ENCODE results near the gene TRPV5. TPM values are rescaled to one million over a fixed set of nuclear protein-coding genes. Genes with fewer than 3 reads are reported as not detected.

The TRPV5 gene
- total RNA-seq, 2 experiments from 2014 or later = 0.06 TPM; not detected in 1

GRCh38 chr7:142892951-142893350 lies 40.6 kb downstream of the TRPV5 start:
- ChIA-PET CTCF (ENCODE audit: unreplicated experiment) (no interaction called here), POLR2A (no interaction called here)
- intact Hi-C loops (cut with micrococcal nuclease; ENCODE audit: unreplicated experiment) = no loop called here
- no peaks in the 10 kb centered on the region for H3K79me2 ChIP-seq (ENCODE audit: insufficient read depth, low read depth, low read length)
- no peak overlapping the region for H3K4me2 ChIP-seq (ENCODE audit: low read length)
- no peak overlapping the region for H2AFZ ChIP-seq (ENCODE audit: low read length)
- TF ChIP-seq, protein P1, sequence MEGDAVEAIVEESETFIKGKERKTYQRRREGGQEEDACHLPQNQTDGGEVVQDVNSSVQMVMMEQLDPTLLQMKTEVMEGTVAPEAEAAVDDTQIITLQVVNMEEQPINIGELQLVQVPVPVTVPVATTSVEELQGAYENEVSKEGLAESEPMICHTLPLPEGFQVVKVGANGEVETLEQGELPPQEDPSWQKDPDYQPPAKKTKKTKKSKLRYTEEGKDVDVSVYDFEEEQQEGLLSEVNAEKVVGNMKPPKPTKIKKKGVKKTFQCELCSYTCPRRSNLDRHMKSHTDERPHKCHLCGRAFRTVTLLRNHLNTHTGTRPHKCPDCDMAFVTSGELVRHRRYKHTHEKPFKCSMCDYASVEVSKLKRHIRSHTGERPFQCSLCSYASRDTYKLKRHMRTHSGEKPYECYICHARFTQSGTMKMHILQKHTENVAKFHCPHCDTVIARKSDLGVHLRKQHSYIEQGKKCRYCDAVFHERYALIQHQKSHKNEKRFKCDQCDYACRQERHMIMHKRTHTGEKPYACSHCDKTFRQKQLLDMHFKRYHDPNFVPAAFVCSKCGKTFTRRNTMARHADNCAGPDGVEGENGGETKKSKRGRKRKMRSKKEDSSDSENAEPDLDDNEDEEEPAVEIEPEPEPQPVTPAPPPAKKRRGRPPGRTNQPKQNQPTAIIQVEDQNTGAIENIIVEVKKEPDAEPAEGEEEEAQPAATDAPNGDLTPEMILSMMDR (conservative IDR thresholded peaks at IDR 0.05; ENCODE audit: low read length) = no peak
- no peak for TF ChIP-seq EZH2phosphoT487 (IDR thresholded peaks at IDR 0.05; ENCODE audit: borderline replicate concordance, low read depth, low read length)
- H3K4me3 ChIP-seq (ENCODE audit: low read depth, low read length, poor library complexity, severe bottlenecking) = no peak overlapping the region
- H3K36me3 ChIP-seq (ENCODE audit: insufficient read depth, low read length) = no peaks in the 10 kb centered on the region
- H3K9me2 ChIP-seq (ENCODE audit: insufficient read depth, low read length) = no peaks in the 10 kb centered on the region
- BruUV-seq (replicated peaks) = no TSS peak
- H3K9me3 ChIP-seq (ENCODE audit: low read length) = no peaks in the 10 kb centered on the region
- no peaks in the 10 kb centered on the region for H3K4me1 ChIP-seq (ENCODE audit: insufficient read depth, low read length, poor library complexity, severe bottlenecking)
- DNase-seq (ENCODE audit: low spot score) = no peak
- no peaks in the 10 kb centered on the region for H4K20me1 ChIP-seq (ENCODE audit: insufficient read depth, low read length)
- no peak overlapping the region for H3K27ac ChIP-seq (ENCODE audit: low read depth, low read length, poor library complexity, severe bottlenecking)

DNA sequence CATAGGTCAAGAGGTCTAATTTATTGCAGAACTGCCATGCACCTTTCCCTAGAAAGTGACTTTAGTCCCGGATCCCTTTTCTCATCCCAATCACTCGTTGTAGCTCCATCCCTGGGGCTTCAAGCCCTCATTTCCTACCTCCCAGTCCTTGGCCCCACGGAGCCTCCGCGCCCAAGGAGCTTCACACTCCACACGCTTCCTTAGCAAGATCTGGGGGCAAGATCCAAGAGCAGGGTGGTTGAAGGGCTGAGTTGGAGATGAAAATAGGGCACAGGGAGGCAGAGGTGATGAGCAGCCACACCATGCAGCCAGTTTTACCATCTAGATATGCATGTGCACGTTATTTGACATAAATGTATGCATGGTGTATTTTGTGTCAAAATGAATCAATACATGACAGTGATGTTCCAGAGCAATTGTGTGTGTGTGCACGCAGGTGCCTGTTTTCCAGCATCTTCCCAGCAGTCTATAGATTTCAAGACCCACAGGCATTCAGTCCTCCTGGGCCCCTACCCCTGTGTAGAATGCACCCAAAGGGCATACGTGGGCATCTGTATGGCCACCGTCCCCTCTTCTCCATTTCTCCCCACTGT lies 42.0 kb downstream of the TRPV5 start:
- Histone ChIP-seq H3K36me3 (ENCODE audit: insufficient read depth, low read length) (no peaks in the 10 kb centered on the region), H3K4me2 (ENCODE audit: low read length) (no peak overlapping the region), H3K27ac (ENCODE audit: low read depth, low read length, poor library complexity, severe bottlenecking) (no peak overlapping the region), H3K4me3 (ENCODE audit: low read depth, low read length, poor library complexity, severe bottlenecking) (no peak overlapping the region), H3K9me3 (ENCODE audit: low read length) (no peaks in the 10 kb centered on the region), H4K20me1 (ENCODE audit: insufficient read depth, low read length) (no peaks in the 10 kb centered on the region), H3K9me2 (ENCODE audit: insufficient read depth, low read length) (no peaks in the 10 kb centered on the region), H3K79me2 (ENCODE audit: insufficient read depth, low read depth, low read length) (no peaks in the 10 kb centered on the region), H3K4me1 (ENCODE audit: insufficient read depth, low read length, poor library complexity, severe bottlenecking) (no peaks in the 10 kb centered on the region), H2AFZ (ENCODE audit: low read length) (no peak overlapping the region)
- ChIA-PET CTCF (ENCODE audit: unreplicated experiment) (no interaction called here), POLR2A (interaction anchor here (0.6 kb wide), 1 partner anchor 552 kb away, joined by 8 read pairs; no protein-coding TSS in a partner anchor)
- TF ChIP-seq, protein P1 (conservative IDR thresholded peaks at IDR 0.05; ENCODE audit: low read length) = no peak
- TF ChIP-seq EZH2phosphoT487 (IDR thresholded peaks at IDR 0.05; ENCODE audit: borderline replicate concordance, low read depth, low read length) = no peak
- intact Hi-C loops (cut with micrococcal nuclease; ENCODE audit: unreplicated experiment) = no loop called here
- no TSS peak for BruUV-seq (replicated peaks)
- no peak for DNase-seq (ENCODE audit: low spot score)

GRCh38 chr7:142890874-142891485 lies 42.6 kb downstream of the TRPV5 start:
- H3K4me1 ChIP-seq (ENCODE audit: insufficient read depth, low read length, poor library complexity, severe bottlenecking) = no peaks in the 10 kb centered on the region
- H3K79me2 ChIP-seq (ENCODE audit: insufficient read depth, low read depth, low read length) = no peaks in the 10 kb centered on the region
- TF ChIP-seq EZH2phosphoT487 (IDR thresholded peaks at IDR 0.05; ENCODE audit: borderline replicate concordance, low read depth, low read length) = no peak
- TF ChIP-seq, protein P1 (conservative IDR thresholded peaks at IDR 0.05; ENCODE audit: low read length) = no peak
- BruUV-seq (replicated peaks) = no TSS peak
- CTCF ChIA-PET (ENCODE audit: unreplicated experiment) = no interaction called here
- POLR2A ChIA-PET = no interaction called here
- no peaks in the 10 kb centered on the region for H4K20me1 ChIP-seq (ENCODE audit: insufficient read depth, low read length)
- no peaks in the 10 kb centered on the region for H3K36me3 ChIP-seq (ENCODE audit: insufficient read depth, low read length)
- no peak overlapping the region for H3K4me3 ChIP-seq (ENCODE audit: low read depth, low read length, poor library complexity, severe bottlenecking)
- no peak overlapping the region for H3K4me2 ChIP-seq (ENCODE audit: low read length)
- no peak for DNase-seq (ENCODE audit: low spot score)
- intact Hi-C loops (cut with micrococcal nuclease; ENCODE audit: unreplicated experiment) = no loop called here
- H3K27ac ChIP-seq (ENCODE audit: low read depth, low read length, poor library complexity, severe bottlenecking) = no peak overlapping the region
- H3K9me2 ChIP-seq (ENCODE audit: insufficient read depth, low read length) = no peaks in the 10 kb centered on the region
- no peak overlapping the region for H2AFZ ChIP-seq (ENCODE audit: low read length)
- no peaks in the 10 kb centered on the region for H3K9me3 ChIP-seq (ENCODE audit: low read length)

Measured in OCI-LY7 (cell line).